ENCODE measurements around the gene HSPB1. TPM values are rescaled to one million over a fixed set of nuclear protein-coding genes. Genes with fewer than 3 reads are reported as not detected.

The HSPB1 gene
- total and polyA plus RNA-seq, 2 donors = 67.7 to 1,040 TPM

GRCh38 chr7:76325092-76325491, 22.6 kb downstream of the HSPB1 start:
- Histone ChIP-seq H3K4me1 (ENCODE audit: control insufficient read depth in 2 of 2, insufficient read depth in 2 of 2, low read length in 2 of 2) (peaks cover 0 to 12% of the 10 kb centered on the region in 2 donors), H3K9me3 (ENCODE audit: control insufficient read depth in 2 of 2, insufficient read depth in 1 of 2, low read length in 1 of 2) (no peaks in the 10 kb centered on the region), H3K27me3 (ENCODE audit: control insufficient read depth in 2 of 2, insufficient read depth in 1 of 2, low read length in 1 of 2) (no peaks in the 10 kb centered on the region), H3K4me3 (ENCODE audit: low read length in 2 of 2) (no peak overlapping the region), H3K36me3 (ENCODE audit: control insufficient read depth in 2 of 2, insufficient read depth in 2 of 2, low read length in 1 of 2) (peaks cover 15 to 44% of the 10 kb centered on the region in 2 donors), H3K27ac (ENCODE audit: low read depth in 1 of 2, low read length in 1 of 2) (no peak overlapping the region)
- WGBS = 98% methylated on average over 11 of the region's 11 CpGs
- DNase-seq (ENCODE audit: low read depth in 6 of 9, low spot score in 9 of 9) = no peak

GRCh38 chr7:76325811-76326210, 23.3 kb downstream of the HSPB1 start:
- Histone ChIP-seq H3K27ac (ENCODE audit: low read depth in 1 of 2, low read length in 1 of 2) (no peak overlapping the region), H3K36me3 (ENCODE audit: control insufficient read depth in 2 of 2, insufficient read depth in 2 of 2, low read length in 1 of 2) (peaks cover 18 to 47% of the 10 kb centered on the region in 2 donors), H3K9me3 (ENCODE audit: control insufficient read depth in 2 of 2, insufficient read depth in 1 of 2, low read length in 1 of 2) (no peaks in the 10 kb centered on the region), H3K4me1 (ENCODE audit: control insufficient read depth in 2 of 2, insufficient read depth in 2 of 2, low read length in 2 of 2) (peaks cover 0 to 12% of the 10 kb centered on the region in 2 donors), H3K27me3 (ENCODE audit: control insufficient read depth in 2 of 2, insufficient read depth in 1 of 2, low read length in 1 of 2) (no peaks in the 10 kb centered on the region), H3K4me3 (ENCODE audit: low read length in 2 of 2) (no peak overlapping the region)
- DNase-seq (ENCODE audit: low read depth in 6 of 9, low spot score in 9 of 9) = no peak
- 98% methylated on average over 5 of the region's 5 CpGs for WGBS

GRCh38 chr7:76326646-76327233, 24.3 kb downstream of the HSPB1 start:
- no peak overlapping the region for H3K4me3 ChIP-seq (ENCODE audit: low read length in 2 of 2)
- DNase-seq (ENCODE audit: low read depth in 6 of 9, low spot score in 9 of 9) = no peak
- no peak overlapping the region for H3K27ac ChIP-seq (ENCODE audit: low read depth in 1 of 2, low read length in 1 of 2)
- no peaks in the 10 kb centered on the region for H3K27me3 ChIP-seq (ENCODE audit: control insufficient read depth in 2 of 2, insufficient read depth in 1 of 2, low read length in 1 of 2)
- H3K36me3 ChIP-seq (ENCODE audit: control insufficient read depth in 2 of 2, insufficient read depth in 2 of 2, low read length in 1 of 2) = peaks cover 18 to 47% of the 10 kb centered on the region in 2 donors
- 95% methylated on average over 5 of the region's 5 CpGs for WGBS
- peaks cover 0 to 12% of the 10 kb centered on the region in 2 donors for H3K4me1 ChIP-seq (ENCODE audit: control insufficient read depth in 2 of 2, insufficient read depth in 2 of 2, low read length in 2 of 2)
- no peaks in the 10 kb centered on the region for H3K9me3 ChIP-seq (ENCODE audit: control insufficient read depth in 2 of 2, insufficient read depth in 1 of 2, low read length in 1 of 2)

GRCh38 chr7:76327610-76328009, 25.1 kb downstream of the HSPB1 start:
- DNase-seq (ENCODE audit: low read depth in 6 of 9, low spot score in 9 of 9) = peak in 1 of 9 donors; percentile 55
- Histone ChIP-seq H3K4me3 (ENCODE audit: low read length in 2 of 2) (no peak overlapping the region), H3K9me3 (ENCODE audit: control insufficient read depth in 2 of 2, insufficient read depth in 1 of 2, low read length in 1 of 2) (no peaks in the 10 kb centered on the region), H3K4me1 (ENCODE audit: control insufficient read depth in 2 of 2, insufficient read depth in 2 of 2, low read length in 2 of 2) (peaks cover 0 to 12% of the 10 kb centered on the region in 2 donors), H3K27ac (ENCODE audit: low read depth in 1 of 2, low read length in 1 of 2) (peak overlapping the region in 1 of 2 donors; percentile 38), H3K27me3 (ENCODE audit: control insufficient read depth in 2 of 2, insufficient read depth in 1 of 2, low read length in 1 of 2) (no peaks in the 10 kb centered on the region), H3K36me3 (ENCODE audit: control insufficient read depth in 2 of 2, insufficient read depth in 2 of 2, low read length in 1 of 2) (peaks cover 22 to 47% of the 10 kb centered on the region in 2 donors)
- 14% methylated on average over 7 of the region's 7 CpGs for WGBS

- Histone ChIP-seq H3K27ac (ENCODE audit: low read depth in 1 of 2, low read length in 1 of 2) (peak overlapping the region in 1 of 2 donors; percentile 38), H3K9me3 (ENCODE audit: control insufficient read depth in 2 of 2, insufficient read depth in 1 of 2, low read length in 1 of 2) (no peaks in the 10 kb centered on the region), H3K27me3 (ENCODE audit: control insufficient read depth in 2 of 2, insufficient read depth in 1 of 2, low read length in 1 of 2) (no peaks in the 10 kb centered on the region), H3K36me3 (ENCODE audit: control insufficient read depth in 2 of 2, insufficient read depth in 2 of 2, low read length in 1 of 2) (peaks cover 22 to 47% of the 10 kb centered on the region in 2 donors), H3K4me3 (ENCODE audit: low read length in 2 of 2) (no peak overlapping the region), H3K4me1 (ENCODE audit: control insufficient read depth in 2 of 2, insufficient read depth in 2 of 2, low read length in 2 of 2) (peaks cover 0 to 12% of the 10 kb centered on the region in 2 donors)
- WGBS = 71% methylated on average over 15 of the region's 15 CpGs
- peak in 1 of 9 donors; percentile 44 for DNase-seq (ENCODE audit: low read depth in 6 of 9, low spot score in 9 of 9)
Observed at GRCh38 chr7:76328389-76328788, 25.9 kb downstream of the HSPB1 start.

GRCh38 chr7:76329479-76329878, 27.0 kb downstream of the HSPB1 start:
- no peaks in the 10 kb centered on the region for H3K9me3 ChIP-seq (ENCODE audit: control insufficient read depth in 2 of 2, insufficient read depth in 1 of 2, low read length in 1 of 2)
- WGBS = 97% methylated on average over 29 of the region's 29 CpGs
- H3K4me1 ChIP-seq (ENCODE audit: control insufficient read depth in 2 of 2, insufficient read depth in 2 of 2, low read length in 2 of 2) = peaks cover 0 to 12% of the 10 kb centered on the region in 2 donors
- no peaks in the 10 kb centered on the region for H3K27me3 ChIP-seq (ENCODE audit: control insufficient read depth in 2 of 2, insufficient read depth in 1 of 2, low read length in 1 of 2)
- no peak overlapping the region for H3K27ac ChIP-seq (ENCODE audit: low read depth in 1 of 2, low read length in 1 of 2)
- H3K36me3 ChIP-seq (ENCODE audit: control insufficient read depth in 2 of 2, insufficient read depth in 2 of 2, low read length in 1 of 2) = peaks cover 22 to 49% of the 10 kb centered on the region in 2 donors
- no peak overlapping the region for H3K4me3 ChIP-seq (ENCODE audit: low read length in 2 of 2)
- no peak for DNase-seq (ENCODE audit: low read depth in 6 of 9, low spot score in 9 of 9)

- H3K4me1 ChIP-seq (ENCODE audit: control insufficient read depth in 2 of 2, insufficient read depth in 2 of 2, low read length in 2 of 2) = peaks cover 0 to 12% of the 10 kb centered on the region in 2 donors
- peaks cover 22 to 46% of the 10 kb centered on the region in 2 donors for H3K36me3 ChIP-seq (ENCODE audit: control insufficient read depth in 2 of 2, insufficient read depth in 2 of 2, low read length in 1 of 2)
- no peak for DNase-seq (ENCODE audit: low read depth in 6 of 9, low spot score in 9 of 9)
- WGBS = 93% methylated on average over 4 of the region's 4 CpGs
- no peaks in the 10 kb centered on the region for H3K27me3 ChIP-seq (ENCODE audit: control insufficient read depth in 2 of 2, insufficient read depth in 1 of 2, low read length in 1 of 2)
- no peak overlapping the region for H3K27ac ChIP-seq (ENCODE audit: low read depth in 1 of 2, low read length in 1 of 2)
- no peaks in the 10 kb centered on the region for H3K9me3 ChIP-seq (ENCODE audit: control insufficient read depth in 2 of 2, insufficient read depth in 1 of 2, low read length in 1 of 2)
- no peak overlapping the region for H3K4me3 ChIP-seq (ENCODE audit: low read length in 2 of 2)
Observed at GRCh38 chr7:76330261-76330660, 27.8 kb downstream of the HSPB1 start.

- Histone ChIP-seq H3K36me3 (ENCODE audit: control insufficient read depth in 2 of 2, insufficient read depth in 2 of 2, low read length in 1 of 2) (peaks cover 22 to 48% of the 10 kb centered on the region in 2 donors), H3K27ac (ENCODE audit: low read depth in 1 of 2, low read length in 1 of 2) (no peak overlapping the region), H3K4me1 (ENCODE audit: control insufficient read depth in 2 of 2, insufficient read depth in 2 of 2, low read length in 2 of 2) (peaks cover 0 to 12% of the 10 kb centered on the region in 2 donors), H3K4me3 (ENCODE audit: low read length in 2 of 2) (no peak overlapping the region), H3K27me3 (ENCODE audit: control insufficient read depth in 2 of 2, insufficient read depth in 1 of 2, low read length in 1 of 2) (no peaks in the 10 kb centered on the region), H3K9me3 (ENCODE audit: control insufficient read depth in 2 of 2, insufficient read depth in 1 of 2, low read length in 1 of 2) (no peaks in the 10 kb centered on the region)
- DNase-seq (ENCODE audit: low read depth in 6 of 9, low spot score in 9 of 9) = no peak
- WGBS = 98% methylated on average over 5 of the region's 5 CpGs
Observed at GRCh38 chr7:76330673-76331072, 28.2 kb downstream of the HSPB1 start.

- WGBS = 92% methylated on average over 9 of the region's 9 CpGs
- Histone ChIP-seq H3K9me3 (ENCODE audit: control insufficient read depth in 2 of 2, insufficient read depth in 1 of 2, low read length in 1 of 2) (no peaks in the 10 kb centered on the region), H3K27me3 (ENCODE audit: control insufficient read depth in 2 of 2, insufficient read depth in 1 of 2, low read length in 1 of 2) (no peaks in the 10 kb centered on the region), H3K36me3 (ENCODE audit: control insufficient read depth in 2 of 2, insufficient read depth in 2 of 2, low read length in 1 of 2) (peaks cover 18 to 43% of the 10 kb centered on the region in 2 donors), H3K4me1 (ENCODE audit: control insufficient read depth in 2 of 2, insufficient read depth in 2 of 2, low read length in 2 of 2) (peaks cover 0 to 12% of the 10 kb centered on the region in 2 donors), H3K4me3 (ENCODE audit: low read length in 2 of 2) (no peak overlapping the region), H3K27ac (ENCODE audit: low read depth in 1 of 2, low read length in 1 of 2) (no peak overlapping the region)
- DNase-seq (ENCODE audit: low read depth in 6 of 9, low spot score in 9 of 9) = no peak
Observed at GRCh38 chr7:76332078-76332477, 29.6 kb downstream of the HSPB1 start.
